ENCODE results near the gene AIF1L.

Gene AIF1L

GRCh38 chr9:131169563-131170240 is 73.4 kb downstream of the AIF1L start:
- Histone ChIP-seq H3K36me3 (ENCODE audit: insufficient read depth, low read length) (no peaks in the 10 kb centered on the region), H3K9me3 (ENCODE audit: control insufficient read depth, insufficient read depth, low read length) (no peaks in the 10 kb centered on the region), H3K4me1 (ENCODE audit: insufficient read depth, low read length) (no peaks in the 10 kb centered on the region), H3K9ac (ENCODE audit: low read depth, low read length) (no peak overlapping the region)
